Measurements from ENCODE around the gene CCNI.
A peak's percentile ranks its signal among the peaks of the same experiment; 100 is the strongest.
"Not testable (repeated sequence)": the region's sequence is repeated elsewhere in the genome, so short reads cannot be mapped to it uniquely, and the experiment has no call there.

The CCNI gene

DNA sequence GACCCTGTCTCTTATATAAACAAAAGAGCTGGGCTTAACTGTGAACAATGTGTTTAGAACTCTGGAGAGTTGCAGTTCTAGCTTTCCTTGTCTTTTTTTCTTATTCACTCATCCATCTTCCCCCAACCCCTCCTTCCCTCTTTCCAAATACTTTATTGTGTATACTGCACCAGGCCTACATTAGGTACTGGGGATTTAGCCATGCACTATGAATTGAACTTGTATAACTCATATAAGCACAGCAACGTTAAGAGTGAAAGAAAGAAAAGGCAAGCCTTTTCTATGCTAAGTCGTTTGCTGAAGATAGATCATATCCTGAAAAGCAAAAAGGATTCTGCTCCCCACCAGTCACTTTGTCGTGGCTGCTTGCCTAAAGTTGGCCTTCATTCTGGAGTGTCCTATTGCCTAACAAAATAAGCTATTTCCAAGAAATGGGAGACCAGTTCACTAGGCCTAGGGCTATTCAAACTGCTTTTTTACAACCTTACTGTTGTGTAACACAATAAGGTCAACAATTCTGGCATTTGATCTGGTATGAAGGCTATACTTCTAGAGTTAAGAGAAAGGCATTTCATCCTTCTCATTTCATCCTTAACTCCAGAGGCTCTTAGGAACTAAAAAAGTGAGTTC is 32.2 kb downstream of the CCNI start:
- ATAC-seq = no peak; the same call in 2 of the 3 replicates
- TF ChIP-seq TOX (CRISPR knock-in tag; IDR thresholded peaks at IDR 0.05; ENCODE audit: borderline replicate concordance) = no peak
- no peak for TF ChIP-seq ISL1 (CRISPR knock-in tag; IDR thresholded peaks at IDR 0.05)
- TF ChIP-seq ZC3H10 (CRISPR knock-in tag; IDR thresholded peaks at IDR 0.05) = no peak

DNA sequence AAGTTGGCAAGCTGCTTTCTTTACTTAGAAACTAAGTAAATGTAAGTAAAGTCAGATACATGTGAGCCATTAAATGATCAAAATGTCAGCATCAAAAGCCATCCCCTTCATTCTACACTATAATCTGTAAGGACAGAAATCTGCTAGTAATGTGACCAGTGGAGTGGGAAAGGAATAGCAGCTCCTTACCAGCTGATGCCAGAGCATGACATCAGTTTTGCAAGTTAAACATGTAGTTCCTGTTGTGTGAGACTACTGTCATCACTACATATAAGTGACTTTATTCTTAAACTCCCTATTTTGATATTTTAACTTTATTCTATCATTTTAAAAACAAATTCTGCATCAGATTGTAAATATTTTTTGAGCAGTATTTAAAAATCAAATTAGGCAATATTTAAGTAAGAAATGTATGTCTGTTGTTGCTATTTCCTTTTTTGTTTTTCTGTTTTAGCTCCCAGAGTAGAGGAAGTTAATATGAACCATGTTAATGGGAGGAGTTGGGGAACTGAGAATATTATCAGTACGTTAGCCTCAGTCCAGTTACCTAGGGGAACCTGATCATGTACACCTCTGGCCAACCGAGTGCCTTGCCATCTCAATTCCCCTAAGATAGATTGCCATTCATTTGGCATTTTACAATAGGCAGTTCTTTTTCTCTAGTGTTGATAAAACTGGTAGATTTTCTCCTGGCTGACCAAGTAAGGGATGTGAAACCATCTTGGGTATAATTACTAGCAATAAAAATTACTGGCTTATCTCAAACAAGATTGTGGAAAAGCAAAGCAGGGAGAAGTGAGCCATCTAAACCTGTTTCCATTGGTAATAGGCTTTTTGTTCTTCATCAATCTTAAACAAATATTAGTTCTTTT is 34.7 kb downstream of the CCNI start:
- no peak for TF ChIP-seq CSDC2 (CRISPR knock-in tag; IDR thresholded peaks at IDR 0.05)
- TF ChIP-seq ZNF8 (CRISPR knock-in tag; IDR thresholded peaks at IDR 0.05) = no peak
- no peak for TF ChIP-seq PPARA (CRISPR knock-in tag; IDR thresholded peaks at IDR 0.05; ENCODE audit: borderline replicate concordance)
- no peak for TF ChIP-seq BACH2 (CRISPR knock-in tag; IDR thresholded peaks at IDR 0.05; ENCODE audit: borderline replicate concordance)
- no peak for TF ChIP-seq TCF4 (CRISPR knock-in tag; IDR thresholded peaks at IDR 0.05; ENCODE audit: borderline replicate concordance)
- TF ChIP-seq ZFP30 (CRISPR knock-in tag; IDR thresholded peaks at IDR 0.05) = no peak
- ATAC-seq = no peak

DNA sequence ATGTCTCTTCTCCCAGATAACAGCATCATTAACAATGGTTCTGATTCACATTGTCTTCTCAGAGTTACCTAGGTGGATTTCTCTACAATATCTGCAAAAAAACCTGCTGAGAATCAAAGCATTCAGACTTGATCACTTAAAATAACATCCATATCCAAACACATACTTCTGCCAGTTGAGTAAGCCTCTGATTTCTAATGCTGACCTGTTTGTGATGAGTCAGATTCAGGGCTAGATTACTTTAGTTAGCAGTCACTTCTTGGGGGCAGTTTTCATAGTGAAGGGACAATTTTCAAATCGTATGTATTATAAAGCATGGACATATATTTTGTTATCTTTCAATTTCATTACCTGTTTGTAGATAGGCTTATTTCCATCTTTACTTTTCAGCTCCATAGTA is 35.5 kb downstream of the CCNI start:
- TF ChIP-seq OSR1 (CRISPR knock-in tag; IDR thresholded peaks at IDR 0.05) (no peak), BACH2 (CRISPR knock-in tag; IDR thresholded peaks at IDR 0.05; ENCODE audit: borderline replicate concordance) (no peak), ZNF8 (CRISPR knock-in tag; IDR thresholded peaks at IDR 0.05) (no peak), CSDC2 (CRISPR knock-in tag; IDR thresholded peaks at IDR 0.05) (no peak), SNAI2 (CRISPR knock-in tag; IDR thresholded peaks at IDR 0.05) (no peak), TOX (CRISPR knock-in tag; IDR thresholded peaks at IDR 0.05; ENCODE audit: borderline replicate concordance) (no peak), ARNTL (CRISPR knock-in tag; IDR thresholded peaks at IDR 0.05; ENCODE audit: borderline replicate concordance, low read depth) (no peak), ZNF70 (CRISPR knock-in tag; IDR thresholded peaks at IDR 0.05) (no peak), PPARA (CRISPR knock-in tag; IDR thresholded peaks at IDR 0.05; ENCODE audit: borderline replicate concordance) (no peak), ESRRG (CRISPR knock-in tag; IDR thresholded peaks at IDR 0.05) (no peak), ZFP30 (CRISPR knock-in tag; IDR thresholded peaks at IDR 0.05) (no peak), ZNF565 (CRISPR knock-in tag; conservative IDR thresholded peaks at IDR 0.05; ENCODE audit: low read depth) (no peak)
- TF ChIP-seq, protein P1, sequence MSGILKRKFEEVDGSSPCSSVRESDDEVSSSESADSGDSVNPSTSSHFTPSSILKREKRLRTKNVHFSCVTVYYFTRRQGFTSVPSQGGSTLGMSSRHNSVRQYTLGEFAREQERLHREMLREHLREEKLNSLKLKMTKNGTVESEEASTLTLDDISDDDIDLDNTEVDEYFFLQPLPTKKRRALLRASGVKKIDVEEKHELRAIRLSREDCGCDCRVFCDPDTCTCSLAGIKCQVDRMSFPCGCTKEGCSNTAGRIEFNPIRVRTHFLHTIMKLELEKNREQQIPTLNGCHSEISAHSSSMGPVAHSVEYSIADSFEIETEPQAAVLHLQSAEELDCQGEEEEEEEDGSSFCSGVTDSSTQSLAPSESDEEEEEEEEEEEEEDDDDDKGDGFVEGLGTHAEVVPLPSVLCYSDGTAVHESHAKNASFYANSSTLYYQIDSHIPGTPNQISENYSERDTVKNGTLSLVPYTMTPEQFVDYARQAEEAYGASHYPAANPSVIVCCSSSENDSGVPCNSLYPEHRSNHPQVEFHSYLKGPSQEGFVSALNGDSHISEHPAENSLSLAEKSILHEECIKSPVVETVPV (CRISPR knock-in tag; IDR thresholded peaks at IDR 0.05) = no peak
- ATAC-seq = peak; percentile 50

DNA sequence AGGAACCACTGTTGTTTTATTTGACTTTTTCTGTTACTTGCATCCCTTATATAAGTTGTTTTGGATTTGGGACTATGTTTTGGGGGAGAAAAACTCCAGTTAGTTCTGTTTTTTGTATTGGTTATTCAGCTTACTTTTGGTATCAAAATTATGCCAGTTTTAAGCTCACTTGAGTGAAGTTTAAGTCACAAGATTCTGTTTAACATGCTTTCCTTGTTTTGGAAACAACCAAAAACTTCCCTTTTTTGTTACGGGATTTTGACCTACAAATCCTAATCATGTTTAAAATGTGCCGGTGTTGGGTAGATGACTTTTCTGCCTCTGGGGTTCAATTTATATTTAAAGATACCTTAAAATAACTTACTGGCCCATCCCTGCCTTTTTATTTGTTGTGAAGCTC is 36.0 kb downstream of the CCNI start:
- ATAC-seq = no peak
- TF ChIP-seq ZFP30 (CRISPR knock-in tag; IDR thresholded peaks at IDR 0.05) (no peak), CSDC2 (CRISPR knock-in tag; IDR thresholded peaks at IDR 0.05) (no peak), ZNF70 (CRISPR knock-in tag; IDR thresholded peaks at IDR 0.05) (no peak), RARB (CRISPR knock-in tag; IDR thresholded peaks at IDR 0.05) (no peak)
- TF ChIP-seq, protein P2, sequence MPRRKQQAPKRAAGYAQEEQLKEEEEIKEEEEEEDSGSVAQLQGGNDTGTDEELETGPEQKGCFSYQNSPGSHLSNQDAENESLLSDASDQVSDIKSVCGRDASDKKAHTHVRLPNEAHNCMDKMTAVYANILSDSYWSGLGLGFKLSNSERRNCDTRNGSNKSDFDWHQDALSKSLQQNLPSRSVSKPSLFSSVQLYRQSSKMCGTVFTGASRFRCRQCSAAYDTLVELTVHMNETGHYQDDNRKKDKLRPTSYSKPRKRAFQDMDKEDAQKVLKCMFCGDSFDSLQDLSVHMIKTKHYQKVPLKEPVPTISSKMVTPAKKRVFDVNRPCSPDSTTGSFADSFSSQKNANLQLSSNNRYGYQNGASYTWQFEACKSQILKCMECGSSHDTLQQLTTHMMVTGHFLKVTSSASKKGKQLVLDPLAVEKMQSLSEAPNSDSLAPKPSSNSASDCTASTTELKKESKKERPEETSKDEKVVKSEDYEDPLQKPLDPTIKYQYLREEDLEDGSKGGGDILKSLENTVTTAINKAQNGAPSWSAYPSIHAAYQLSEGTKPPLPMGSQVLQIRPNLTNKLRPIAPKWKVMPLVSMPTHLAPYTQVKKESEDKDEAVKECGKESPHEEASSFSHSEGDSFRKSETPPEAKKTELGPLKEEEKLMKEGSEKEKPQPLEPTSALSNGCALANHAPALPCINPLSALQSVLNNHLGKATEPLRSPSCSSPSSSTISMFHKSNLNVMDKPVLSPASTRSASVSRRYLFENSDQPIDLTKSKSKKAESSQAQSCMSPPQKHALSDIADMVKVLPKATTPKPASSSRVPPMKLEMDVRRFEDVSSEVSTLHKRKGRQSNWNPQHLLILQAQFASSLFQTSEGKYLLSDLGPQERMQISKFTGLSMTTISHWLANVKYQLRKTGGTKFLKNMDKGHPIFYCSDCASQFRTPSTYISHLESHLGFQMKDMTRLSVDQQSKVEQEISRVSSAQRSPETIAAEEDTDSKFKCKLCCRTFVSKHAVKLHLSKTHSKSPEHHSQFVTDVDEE (CRISPR knock-in tag; IDR thresholded peaks at IDR 0.05) = no peak

DNA sequence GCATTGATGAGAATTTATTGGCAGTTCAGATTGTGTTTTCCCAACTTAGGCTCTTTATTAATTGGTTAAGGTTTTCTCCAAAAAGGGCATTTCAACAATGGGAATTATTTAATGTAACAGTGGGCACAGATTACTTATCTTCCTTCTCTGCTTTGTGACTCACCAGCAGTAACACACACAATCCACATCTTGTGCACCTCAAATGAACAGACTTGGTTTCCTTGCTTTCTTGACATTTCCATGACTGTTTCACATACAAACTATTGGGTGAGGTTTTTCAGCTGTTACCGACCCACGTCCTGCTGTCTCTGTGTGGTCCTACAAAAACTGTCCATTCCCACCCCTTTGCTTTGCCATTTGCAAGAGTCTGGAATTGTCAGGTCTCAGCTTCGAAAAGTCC is 38.1 kb downstream of the CCNI start:
- ATAC-seq = no peak
- no peak for TF ChIP-seq ESRRG (CRISPR knock-in tag; IDR thresholded peaks at IDR 0.05)
- TF ChIP-seq, protein P1 (CRISPR knock-in tag; IDR thresholded peaks at IDR 0.05) = no peak
- TF ChIP-seq, protein P2 (CRISPR knock-in tag; IDR thresholded peaks at IDR 0.05) = no peak

DNA sequence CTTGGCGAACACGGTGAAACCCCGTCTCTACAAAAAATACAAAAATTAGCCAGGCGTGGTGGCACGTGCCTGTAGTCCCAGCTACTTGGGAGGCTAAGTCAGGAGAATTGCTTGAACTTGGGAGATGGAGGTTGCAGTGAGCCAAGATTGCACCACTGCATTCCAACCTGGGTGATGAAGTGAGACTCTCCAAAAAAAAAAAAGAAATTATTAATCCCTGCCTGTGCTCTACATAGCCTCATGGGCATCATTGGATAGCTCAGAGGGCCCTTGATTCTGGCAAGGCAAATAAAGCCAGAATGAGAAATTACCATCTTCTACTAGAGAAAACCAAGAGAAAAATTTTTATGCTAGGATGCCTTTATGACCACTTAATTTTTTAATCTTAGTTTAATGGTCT is 38.6 kb downstream of the CCNI start:
- ATAC-seq = not testable (repeated sequence)

Measured in SK-N-SH treated with all-trans-retinoic acid at 6 μM for 48 hours (cell line).